Measurements from ENCODE around the gene ERC2. TPM values are rescaled to one million over a fixed set of nuclear protein-coding genes. Genes with fewer than 3 reads are reported as not detected.

The ERC2 gene
- polyA plus RNA-seq, 1 experiment = 0.07 TPM

DNA sequence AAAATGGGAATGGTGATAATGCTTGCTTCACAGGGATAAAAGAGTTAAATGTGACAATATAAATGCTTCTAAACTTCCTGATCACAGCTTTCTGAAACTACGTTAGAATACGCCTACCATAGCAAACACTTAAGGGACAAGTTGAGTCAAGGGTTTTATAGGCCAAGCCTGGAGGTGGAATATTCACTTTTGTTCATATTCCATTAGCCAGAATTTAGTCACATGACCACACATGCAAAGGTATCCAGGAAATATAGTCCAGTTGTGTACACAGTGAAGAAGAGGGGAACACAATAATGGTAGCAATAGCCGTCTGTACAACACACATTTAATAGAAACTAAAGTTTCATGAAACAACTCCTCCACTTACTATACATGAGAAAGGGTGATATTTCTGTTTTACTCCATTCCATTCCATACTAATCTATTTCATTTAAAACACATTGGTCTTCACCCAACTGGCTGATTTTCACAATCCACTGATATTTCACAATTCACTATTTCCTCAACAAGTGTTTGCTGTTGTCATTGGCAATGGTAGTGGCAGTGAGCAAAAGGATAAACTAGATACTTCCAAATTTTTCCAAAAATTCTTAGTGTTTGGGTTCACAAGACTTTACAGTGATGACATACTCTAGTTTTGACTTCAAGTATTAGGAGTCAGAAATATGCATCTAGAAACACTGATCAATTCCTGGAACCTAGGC lies 270.9 kb downstream of the ERC2 start:
- no peak for DNase-seq (ENCODE audit: low read depth)

DNA sequence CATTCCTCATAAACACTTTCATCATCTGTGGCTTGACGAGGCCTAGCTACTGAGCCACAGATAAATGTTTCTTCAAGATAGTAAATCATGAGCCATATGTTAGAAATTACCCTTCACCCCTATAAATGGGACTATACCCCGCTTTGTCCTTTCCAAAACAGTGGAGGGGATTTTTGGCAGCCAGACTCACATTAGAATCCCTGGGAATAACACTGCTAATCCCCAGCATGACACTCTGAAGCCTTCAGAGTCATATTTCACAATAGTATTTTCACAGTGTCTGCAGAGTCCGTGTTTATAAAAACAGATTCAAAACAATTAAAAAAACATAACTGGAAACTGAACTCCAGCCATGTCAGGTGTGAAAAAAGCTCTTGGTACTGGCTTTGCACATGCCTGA lies 271.6 kb downstream of the ERC2 start:
- Histone ChIP-seq H3K36me3 (ENCODE audit: control insufficient read depth, insufficient read depth, low read length) (no peaks in the 10 kb centered on the region), H3K27me3 (ENCODE audit: control insufficient read depth, insufficient read depth, low read length) (no peaks in the 10 kb centered on the region), H3K4me3 (ENCODE audit: low read depth, low read length) (no peak overlapping the region)
- ChIA-PET POLR2A (no interaction called here), CTCF (interaction anchor here (2.2 kb wide), 1 partner anchor 10 kb away, joined by 7 read pairs; no protein-coding TSS in a partner anchor)
- DNase-seq (ENCODE audit: low read depth) = no peak
- TF ChIP-seq, protein P1, sequence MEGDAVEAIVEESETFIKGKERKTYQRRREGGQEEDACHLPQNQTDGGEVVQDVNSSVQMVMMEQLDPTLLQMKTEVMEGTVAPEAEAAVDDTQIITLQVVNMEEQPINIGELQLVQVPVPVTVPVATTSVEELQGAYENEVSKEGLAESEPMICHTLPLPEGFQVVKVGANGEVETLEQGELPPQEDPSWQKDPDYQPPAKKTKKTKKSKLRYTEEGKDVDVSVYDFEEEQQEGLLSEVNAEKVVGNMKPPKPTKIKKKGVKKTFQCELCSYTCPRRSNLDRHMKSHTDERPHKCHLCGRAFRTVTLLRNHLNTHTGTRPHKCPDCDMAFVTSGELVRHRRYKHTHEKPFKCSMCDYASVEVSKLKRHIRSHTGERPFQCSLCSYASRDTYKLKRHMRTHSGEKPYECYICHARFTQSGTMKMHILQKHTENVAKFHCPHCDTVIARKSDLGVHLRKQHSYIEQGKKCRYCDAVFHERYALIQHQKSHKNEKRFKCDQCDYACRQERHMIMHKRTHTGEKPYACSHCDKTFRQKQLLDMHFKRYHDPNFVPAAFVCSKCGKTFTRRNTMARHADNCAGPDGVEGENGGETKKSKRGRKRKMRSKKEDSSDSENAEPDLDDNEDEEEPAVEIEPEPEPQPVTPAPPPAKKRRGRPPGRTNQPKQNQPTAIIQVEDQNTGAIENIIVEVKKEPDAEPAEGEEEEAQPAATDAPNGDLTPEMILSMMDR (IDR thresholded peaks at IDR 0.05; ENCODE audit: insufficient read depth, low read depth, low read length) = no peak

More for the DNA sequence above, 270.9 kb downstream of the ERC2 start:
- ChIA-PET CTCF (interaction anchor here (2.2 kb wide), 1 partner anchor 11 kb away, joined by 7 read pairs; no protein-coding TSS in a partner anchor), POLR2A (no interaction called here)
- no peak overlapping the region for H3K4me3 ChIP-seq (ENCODE audit: low read depth, low read length)
- TF ChIP-seq, protein P1 (IDR thresholded peaks at IDR 0.05; ENCODE audit: insufficient read depth, low read depth, low read length) = no peak
- no peaks in the 10 kb centered on the region for H3K27me3 ChIP-seq (ENCODE audit: control insufficient read depth, insufficient read depth, low read length)
- H3K36me3 ChIP-seq (ENCODE audit: control insufficient read depth, insufficient read depth, low read length) = no peaks in the 10 kb centered on the region

DNA sequence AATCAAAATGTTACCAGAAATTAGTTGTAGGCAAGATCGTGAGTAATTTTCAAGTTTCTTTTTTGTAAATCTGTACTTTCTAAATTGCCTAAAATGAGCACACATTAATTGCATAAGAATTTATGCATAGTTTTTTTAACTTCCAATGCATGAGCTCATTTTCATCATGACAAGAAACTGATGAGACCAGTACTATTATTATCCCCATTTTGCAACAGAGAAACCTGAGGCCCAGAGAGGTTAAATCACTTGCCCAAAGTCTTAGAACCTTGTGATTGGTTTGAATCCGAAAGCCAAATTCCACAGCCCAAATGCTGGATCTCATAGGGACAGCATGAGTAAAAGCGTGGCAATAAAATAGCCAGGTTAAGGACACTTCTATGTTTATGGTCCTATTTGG lies 274.7 kb downstream of the ERC2 start:
- ChIA-PET CTCF (interaction anchor here (1.1 kb wide), 1 partner anchor 48 kb away, joined by 3 read pairs; no protein-coding TSS in a partner anchor), POLR2A (interaction anchor here (0.6 kb wide), 1 partner anchor 571 kb away, joined by 6 read pairs; no protein-coding TSS in a partner anchor)
- TF ChIP-seq, protein P1 (IDR thresholded peaks at IDR 0.05; ENCODE audit: insufficient read depth, low read depth, low read length) = no peak
- Histone ChIP-seq H3K4me3 (ENCODE audit: low read depth, low read length) (no peak overlapping the region), H3K27me3 (ENCODE audit: control insufficient read depth, insufficient read depth, low read length) (no peaks in the 10 kb centered on the region), H3K36me3 (ENCODE audit: control insufficient read depth, insufficient read depth, low read length) (no peaks in the 10 kb centered on the region)
- DNase-seq (ENCODE audit: low read depth) = no peak

DNA sequence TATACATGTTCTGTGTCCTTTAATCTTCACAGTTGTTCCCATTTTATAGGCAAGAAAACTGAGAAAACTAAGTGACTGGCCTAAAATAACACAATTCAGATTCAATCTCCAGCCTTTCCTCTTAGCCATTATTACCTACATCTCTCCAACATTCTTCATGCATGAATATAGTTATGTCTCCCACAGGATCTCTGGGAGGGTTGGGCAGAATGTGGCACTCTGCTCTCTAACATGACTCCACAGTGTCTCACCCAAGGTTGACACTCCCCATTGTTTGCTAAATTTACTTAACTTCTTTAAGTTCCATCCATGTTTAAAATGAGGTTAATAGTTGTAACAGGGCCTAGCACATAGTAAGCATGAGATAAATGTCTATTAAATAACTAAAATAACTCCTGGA lies 276.3 kb downstream of the ERC2 start:
- DNase-seq (ENCODE audit: low read depth) = no peak
- POLR2A ChIA-PET = no interaction called here
- TF ChIP-seq, protein P1 (IDR thresholded peaks at IDR 0.05; ENCODE audit: insufficient read depth, low read depth, low read length) = no peak
- Histone ChIP-seq H3K27me3 (ENCODE audit: control insufficient read depth, insufficient read depth, low read length) (no peaks in the 10 kb centered on the region), H3K36me3 (ENCODE audit: control insufficient read depth, insufficient read depth, low read length) (no peaks in the 10 kb centered on the region), H3K4me3 (ENCODE audit: low read depth, low read length) (no peak overlapping the region)
- CTCF ChIA-PET = no interaction called here

DNA sequence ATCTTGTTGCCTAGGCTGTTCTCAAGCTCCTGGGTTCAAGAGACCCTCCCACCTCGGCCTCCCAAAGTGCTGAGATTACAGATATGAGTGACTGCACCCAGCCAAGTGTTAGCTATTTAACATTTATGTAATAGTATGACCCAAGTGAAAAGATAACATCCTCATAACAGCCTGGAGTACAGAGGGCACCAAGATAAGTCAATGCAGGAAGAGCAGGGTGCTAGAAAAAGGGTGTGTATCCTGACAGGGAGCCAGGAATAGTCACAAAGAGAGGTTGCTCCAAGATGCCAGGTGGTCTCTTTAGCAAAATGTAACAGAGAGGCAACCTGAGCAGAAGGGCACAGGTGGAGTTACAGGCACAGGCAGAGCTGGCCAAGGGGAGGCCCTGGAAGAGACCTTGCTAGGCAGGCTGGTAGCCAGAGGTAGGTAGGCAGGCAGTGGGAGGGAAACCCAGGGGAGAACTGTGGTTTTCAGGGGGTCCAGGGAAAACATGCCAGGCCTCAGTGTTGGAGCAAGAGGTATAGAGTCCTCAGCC lies 277.4 kb downstream of the ERC2 start:
- POLR2A ChIA-PET = no interaction called here
- TF ChIP-seq, protein P1 (IDR thresholded peaks at IDR 0.05; ENCODE audit: insufficient read depth, low read depth, low read length) = no peak
- CTCF ChIA-PET = interaction anchor here (1.3 kb wide), 1 partner anchor 11 kb away, joined by 3 read pairs; no protein-coding TSS in a partner anchor

More for the DNA sequence above, 277.4 kb downstream of the ERC2 start:
- Histone ChIP-seq H3K36me3 (ENCODE audit: control insufficient read depth, insufficient read depth, low read length) (no peaks in the 10 kb centered on the region), H3K4me3 (ENCODE audit: low read depth, low read length) (no peak overlapping the region), H3K27me3 (ENCODE audit: control insufficient read depth, insufficient read depth, low read length) (no peaks in the 10 kb centered on the region)
- DNase-seq (ENCODE audit: low read depth) = no peak
